ENCODE data around the gene MLLT10. TPM values are rescaled to one million over a fixed set of nuclear protein-coding genes. Genes with fewer than 3 reads are reported as not detected.
"Not testable (repeated sequence)": the region's sequence is repeated elsewhere in the genome, so short reads cannot be mapped to it uniquely, and the experiment has no call there.

The MLLT10 gene
- polyA plus RNA-seq, 3 donors, result 45.1 to 51.5 (median 47.3) TPM

DNA sequence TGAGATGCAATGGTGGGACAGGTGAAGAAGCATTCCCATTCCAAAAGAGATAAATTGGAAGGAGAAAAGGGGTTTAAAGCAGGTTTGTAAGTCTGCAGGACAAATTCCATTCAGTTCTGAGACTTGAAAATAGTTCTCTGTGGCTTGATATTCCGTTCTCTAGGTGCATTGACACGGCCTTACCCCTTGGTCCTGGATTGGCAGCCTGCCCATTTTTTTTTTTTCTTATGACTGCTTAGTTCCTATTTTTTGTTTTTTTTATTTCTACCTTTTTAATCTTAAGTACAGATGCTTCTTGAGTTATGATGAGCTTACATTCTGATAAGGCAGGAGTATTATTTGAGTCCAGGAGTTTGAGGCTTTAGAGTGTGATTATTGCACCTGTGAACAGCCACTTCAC lies 70.6 kb downstream of the MLLT10 start:
- DNase-seq (ENCODE audit: extremely low read depth in 1 of 11, low read depth in 9 of 11, low spot score in 4 of 11), result no peak

DNA sequence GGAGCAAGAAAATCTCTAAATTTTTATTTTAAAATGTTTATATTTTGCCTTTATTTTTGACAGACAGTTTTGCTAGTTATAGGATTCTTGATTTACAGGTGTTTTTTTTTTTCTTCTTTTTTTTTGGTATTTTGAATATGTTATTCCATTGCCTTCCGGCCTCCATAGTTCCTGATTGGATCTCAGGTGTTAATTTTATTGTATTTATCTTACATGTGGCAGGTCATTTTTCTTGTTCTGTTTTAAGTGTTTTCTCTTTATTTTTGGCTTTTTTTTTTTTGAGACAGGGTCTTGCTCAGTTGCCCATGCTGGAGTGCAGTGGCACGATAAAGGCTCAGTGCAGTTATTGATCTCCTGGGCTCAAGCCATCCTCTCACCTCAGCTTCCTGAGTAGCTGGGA lies 73.9 kb downstream of the MLLT10 start:
- DNase-seq (ENCODE audit: extremely low read depth in 1 of 11, low read depth in 9 of 11, low spot score in 4 of 11), result no peak

DNA sequence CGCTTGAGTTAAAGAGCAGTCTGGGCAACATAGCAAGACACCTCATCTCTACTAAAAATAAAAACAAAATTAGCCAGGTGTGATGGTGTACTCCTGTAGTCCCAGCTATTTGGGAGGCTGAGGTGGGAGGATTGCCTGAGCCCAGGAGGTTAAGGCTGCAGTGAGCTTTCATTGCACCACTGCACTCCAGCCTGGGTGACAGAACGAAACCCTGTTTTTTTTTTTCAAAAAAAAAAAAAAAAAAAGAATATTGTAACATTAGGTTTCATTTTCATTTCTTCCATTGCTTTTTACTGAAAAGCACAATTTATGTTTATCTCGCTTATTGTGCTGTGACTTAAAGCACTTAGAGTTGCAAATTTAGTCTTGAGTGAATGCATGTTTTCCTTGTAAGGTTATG lies 80.0 kb downstream of the MLLT10 start:
- DNase-seq (ENCODE audit: extremely low read depth in 1 of 11, low read depth in 9 of 11, low spot score in 4 of 11), result no peak

DNA sequence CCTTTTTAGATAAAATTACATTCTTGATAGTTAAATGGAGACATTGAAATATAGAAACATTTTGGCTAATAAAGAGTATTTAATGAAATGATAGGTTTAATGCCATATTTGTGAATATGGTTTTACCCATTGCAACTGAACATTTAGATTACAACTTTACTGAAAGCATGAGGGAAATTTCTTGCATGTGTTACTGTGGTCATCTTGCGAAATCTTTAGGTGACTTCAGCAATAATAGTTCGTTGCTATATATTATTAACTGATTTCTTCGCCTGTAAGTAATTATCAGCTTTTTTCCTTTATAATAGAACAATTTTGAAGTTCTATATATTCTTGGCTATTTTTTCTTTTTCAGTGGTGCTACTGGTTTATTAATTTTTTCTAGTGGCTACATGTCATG lies 83.2 kb downstream of the MLLT10 start:
- no peak for DNase-seq (ENCODE audit: extremely low read depth in 1 of 11, low read depth in 9 of 11, low spot score in 4 of 11)

DNA sequence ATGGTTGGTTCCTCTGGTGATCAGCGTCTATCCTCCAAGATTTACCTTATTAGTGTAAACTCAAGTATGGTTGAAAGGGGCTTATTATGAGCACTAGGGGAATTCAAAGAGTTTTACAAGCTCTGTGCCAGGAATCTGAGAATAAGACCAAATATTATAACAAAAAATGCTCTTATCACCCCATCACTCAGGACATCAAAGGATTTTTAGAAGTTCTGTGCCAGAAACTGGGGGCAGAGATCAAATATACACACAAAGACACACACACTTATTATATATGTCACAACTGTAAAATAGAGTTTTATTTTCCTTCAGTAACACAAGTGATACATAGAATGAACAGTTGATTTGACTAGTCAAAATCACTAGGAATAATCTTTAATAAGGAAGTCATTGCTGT lies 89.3 kb downstream of the MLLT10 start:
- DNase-seq (ENCODE audit: extremely low read depth in 1 of 11, low read depth in 9 of 11, low spot score in 4 of 11), result no peak

DNA sequence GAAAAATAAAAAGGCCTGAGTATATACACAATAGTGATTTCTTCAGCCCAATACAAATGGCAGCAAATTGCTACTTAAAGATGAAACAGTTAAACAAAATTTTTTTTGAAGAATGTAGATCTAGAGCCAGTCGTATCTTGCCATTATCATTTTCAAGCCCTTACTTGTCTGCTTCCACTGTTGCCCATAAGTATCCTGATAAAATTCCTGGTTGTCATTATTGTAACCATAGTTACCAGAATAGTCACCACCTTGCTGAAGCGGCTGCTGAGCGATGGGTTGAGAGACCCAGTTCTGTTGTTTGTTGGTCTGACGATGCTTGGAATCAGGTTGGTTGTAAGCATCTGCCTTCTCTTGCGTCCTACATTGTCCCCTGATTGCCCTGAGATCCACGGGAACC lies 90.4 kb downstream of the MLLT10 start:
- not testable (repeated sequence) for DNase-seq (ENCODE audit: extremely low read depth in 1 of 11, low read depth in 9 of 11, low spot score in 4 of 11)

DNA sequence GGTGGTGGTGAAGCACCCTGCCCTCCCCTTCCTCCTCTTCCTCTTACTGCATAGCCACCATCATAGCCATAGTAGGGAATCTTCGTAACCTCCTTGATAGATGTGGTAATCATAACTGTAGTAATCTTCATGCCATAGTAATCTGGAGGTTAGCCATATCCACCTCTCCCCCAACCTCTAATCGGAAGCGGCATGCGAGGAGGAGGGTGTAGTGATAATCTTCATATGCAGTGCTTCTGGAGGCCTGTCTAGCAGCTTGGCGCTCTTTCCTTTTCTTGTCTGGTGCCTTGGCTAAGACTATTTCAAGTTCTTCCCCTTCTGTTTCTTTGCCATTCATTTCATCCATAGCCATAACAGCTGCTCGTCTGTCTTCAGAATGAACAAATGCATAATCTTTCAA lies 90.9 kb downstream of the MLLT10 start:
- DNase-seq (ENCODE audit: extremely low read depth in 1 of 11, low read depth in 9 of 11, low spot score in 4 of 11), result no peak

DNA sequence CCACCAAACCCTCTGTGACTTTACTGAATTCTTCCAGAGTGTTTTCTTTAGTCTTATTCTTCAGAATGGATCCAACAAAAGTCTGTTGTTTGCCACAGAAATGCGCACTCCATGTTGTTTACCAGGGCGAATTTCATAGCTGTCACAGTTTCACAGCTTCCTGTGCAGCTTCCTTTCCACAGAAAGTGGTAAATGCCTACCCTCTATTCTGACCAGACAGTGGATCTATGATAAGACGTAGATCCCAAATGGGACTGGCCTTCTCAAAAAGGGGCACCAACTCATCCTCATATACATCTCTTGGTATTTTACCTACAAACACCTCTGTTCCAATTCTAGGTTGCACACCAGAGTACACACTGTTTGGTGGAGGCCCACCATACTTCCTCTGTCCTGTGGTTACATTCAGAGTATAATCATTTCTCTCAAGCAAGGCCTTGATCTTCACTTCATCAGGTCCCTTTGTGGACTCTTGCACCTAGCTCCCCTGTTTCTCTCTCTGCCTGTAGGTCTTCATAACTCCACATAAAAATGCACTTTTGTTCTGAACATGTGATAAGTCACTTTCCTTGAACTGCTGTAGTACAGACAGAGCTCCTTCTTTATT lies 91.7 kb downstream of the MLLT10 start:
- DNase-seq (ENCODE audit: extremely low read depth in 1 of 11, low read depth in 9 of 11, low spot score in 4 of 11), result no peak

DNA sequence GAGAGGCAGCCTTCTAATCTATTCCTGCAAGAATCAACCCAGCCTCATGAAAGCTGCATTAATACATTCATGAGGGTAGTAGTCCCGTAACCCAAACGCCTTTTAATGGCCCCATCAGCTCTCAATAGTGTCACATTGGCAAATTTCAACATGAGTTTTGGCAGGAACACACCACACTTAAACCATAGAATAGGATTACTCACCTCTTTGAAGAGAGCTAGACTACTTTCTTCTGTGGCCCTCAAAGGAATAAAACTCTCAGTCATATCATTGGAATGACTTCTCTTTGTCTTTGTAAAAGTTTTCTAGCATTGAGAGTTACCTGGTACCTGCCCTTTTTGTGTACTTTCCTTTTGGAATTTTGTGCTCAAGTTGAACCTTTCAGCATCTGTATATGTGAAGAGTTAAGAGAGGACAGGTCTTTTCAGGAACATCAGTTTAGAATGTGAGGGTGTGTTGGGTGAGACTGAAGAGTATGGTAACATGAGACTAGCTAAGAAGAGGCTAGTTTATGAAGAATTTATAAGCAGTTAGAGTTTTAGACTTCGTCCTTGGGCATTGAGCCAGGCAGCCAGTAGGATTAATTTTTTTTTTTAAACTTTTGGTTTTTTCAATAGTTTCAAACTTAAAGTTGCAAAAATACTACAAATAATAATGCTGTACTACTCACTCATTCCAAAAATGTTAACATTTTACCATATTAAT lies 92.6 kb downstream of the MLLT10 start:
- DNase-seq (ENCODE audit: extremely low read depth in 1 of 11, low read depth in 9 of 11, low spot score in 4 of 11), result no peak

DNA sequence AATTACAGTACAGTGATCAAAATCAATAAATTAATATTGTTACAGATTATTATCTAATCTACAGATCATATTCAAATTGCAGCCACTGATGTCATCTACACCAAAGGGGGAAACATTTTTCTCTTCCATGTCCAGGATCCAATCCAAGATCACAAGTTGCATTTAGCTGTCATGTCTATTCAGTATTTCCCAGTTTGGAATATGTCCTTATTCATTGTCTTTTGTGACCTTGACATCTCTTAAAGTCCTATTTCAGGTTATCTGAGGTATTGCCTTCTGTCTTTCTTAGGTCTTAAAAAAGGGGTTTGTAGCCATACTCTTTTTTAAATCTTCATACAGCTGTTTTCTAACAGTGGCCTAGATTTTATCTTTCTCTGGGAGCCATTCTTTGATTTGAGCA lies 93.3 kb downstream of the MLLT10 start:
- no peak for DNase-seq (ENCODE audit: extremely low read depth in 1 of 11, low read depth in 9 of 11, low spot score in 4 of 11)

DNA sequence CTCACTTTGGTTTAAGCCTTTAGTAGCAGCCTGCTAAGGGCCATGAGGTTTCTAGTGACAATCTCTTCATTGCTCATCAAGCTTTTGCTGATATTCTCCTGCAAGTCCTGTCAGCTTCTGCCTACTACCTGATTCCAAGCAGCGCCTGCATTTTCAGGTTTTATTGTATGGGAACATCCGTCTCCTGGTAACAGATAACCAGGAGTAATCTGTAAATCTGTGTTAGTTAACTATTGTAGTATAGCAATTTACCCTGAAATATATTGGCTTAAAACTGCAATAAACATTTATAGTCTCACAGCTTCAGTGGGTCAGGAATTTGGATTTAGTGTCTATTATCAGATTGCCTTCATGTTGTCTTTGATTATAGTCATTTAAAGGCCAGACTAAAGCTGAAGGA lies 94.0 kb downstream of the MLLT10 start:
- no peak for DNase-seq (ENCODE audit: extremely low read depth in 1 of 11, low read depth in 9 of 11, low spot score in 4 of 11)

DNA sequence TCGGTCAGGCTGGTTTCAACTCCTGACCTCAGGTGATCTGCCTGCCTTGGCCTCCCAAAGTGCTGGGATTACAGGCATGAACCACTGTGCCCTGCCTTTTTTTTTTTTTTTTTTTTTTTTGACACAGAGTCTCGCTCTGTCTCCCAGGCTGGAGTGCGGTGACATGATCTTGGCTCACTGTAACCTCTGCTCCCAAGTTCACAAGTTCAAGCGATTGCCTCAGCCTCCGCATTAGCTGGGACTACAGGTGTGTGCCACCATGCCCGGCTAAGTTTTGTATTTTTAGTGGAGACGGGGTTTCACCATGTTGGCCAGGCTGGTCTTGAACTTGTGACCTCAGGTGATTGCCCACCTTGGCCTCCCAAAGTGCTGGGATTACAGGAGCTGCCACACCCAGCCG lies 94.6 kb downstream of the MLLT10 start:
- DNase-seq (ENCODE audit: extremely low read depth in 1 of 11, low read depth in 9 of 11, low spot score in 4 of 11), result not testable (repeated sequence)

DNA sequence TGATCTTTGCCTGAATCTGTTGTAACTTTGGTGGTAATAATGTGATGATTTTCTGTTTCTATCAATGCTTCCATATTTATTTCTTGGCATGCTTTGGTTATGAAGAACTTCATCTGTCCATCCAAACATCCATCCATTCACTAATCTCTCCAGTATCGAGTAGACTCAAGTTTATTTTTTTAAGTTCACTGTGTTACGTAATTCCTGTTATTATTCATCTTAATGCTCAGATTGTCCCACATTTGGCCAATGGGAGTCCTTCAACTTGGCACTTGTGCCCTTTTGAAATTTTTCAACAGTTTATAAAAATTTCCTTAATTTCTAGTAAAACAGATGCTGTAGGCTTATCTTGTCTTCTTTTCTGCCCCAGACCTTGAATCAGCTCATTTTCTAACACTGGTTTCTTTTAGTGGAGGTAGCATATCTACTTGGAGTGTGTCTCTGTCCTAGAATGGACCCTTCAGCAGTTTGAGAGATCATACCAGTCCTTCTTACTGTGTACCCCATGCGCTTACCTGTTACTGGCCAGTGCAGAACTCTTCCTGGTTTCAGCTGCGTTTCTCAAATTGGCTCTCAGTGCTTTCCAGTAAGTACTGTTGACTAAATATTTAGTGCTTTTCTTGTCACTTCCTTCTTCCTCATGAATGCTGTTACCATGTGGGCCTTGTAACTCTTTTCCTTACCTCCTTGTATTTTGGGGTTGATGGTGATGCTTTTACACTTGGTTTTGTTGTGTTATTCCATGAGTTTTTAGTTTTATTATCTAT lies 100.8 kb downstream of the MLLT10 start:
- DNase-seq (ENCODE audit: extremely low read depth in 1 of 11, low read depth in 9 of 11, low spot score in 4 of 11), result no peak

DNA sequence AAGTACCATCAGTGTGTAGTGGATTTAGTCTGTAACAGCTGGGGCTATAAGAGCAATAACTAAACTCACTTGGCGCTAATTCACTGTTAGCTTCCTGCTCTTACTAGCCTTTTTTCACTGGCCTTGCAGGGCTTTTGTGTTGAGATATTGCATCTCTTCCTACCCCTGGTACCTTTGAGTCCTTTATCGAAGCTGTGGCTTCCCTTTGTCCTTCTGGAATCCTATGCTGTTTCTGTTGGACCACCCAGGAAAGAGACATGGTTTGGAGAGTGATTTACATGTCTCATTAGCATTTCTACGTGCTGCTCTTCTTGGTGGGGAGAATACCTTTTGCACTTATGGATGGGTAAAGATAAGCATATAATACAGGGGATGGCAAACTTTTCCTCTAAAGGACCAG lies 103.8 kb downstream of the MLLT10 start:
- no peak for DNase-seq (ENCODE audit: extremely low read depth in 1 of 11, low read depth in 9 of 11, low spot score in 4 of 11)

DNA sequence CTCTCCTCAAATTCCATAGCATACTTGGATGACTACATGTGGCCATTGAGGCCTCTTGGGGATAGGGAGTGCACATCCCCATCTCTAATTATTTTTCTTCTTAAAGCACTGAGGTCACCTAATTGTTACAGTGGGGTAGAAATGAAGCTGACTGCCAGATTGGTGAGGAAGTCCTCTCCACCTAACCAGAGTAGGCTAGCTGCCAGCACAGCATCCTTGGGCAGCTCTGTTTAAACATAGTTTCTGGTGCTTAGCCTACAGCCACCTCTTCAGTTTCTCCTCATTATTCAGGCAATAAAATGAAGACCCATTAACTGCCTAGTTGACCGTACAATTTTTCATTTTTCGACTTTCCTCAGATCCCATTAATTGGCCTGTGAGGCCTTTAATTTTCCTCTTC lies 104.6 kb downstream of the MLLT10 start:
- DNase-seq (ENCODE audit: extremely low read depth in 1 of 11, low read depth in 9 of 11, low spot score in 4 of 11), result no peak

DNA sequence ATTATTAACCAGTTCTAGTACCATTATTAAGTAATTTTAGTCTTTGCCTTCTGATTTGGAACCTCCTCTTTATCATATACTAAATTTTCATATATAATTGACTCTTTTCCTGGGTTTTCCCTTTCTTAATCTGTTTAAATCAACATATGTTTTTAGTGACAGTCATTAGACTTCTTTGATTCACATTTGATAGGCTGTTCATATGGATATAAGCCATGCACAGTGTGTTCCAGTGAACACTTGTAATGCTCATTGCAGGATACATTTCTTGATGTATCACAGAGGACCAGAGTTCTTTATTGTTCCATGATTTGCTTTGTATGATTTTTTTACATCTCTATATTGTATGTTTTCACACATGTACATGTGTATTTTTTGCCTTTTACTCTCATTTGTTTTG lies 114.0 kb downstream of the MLLT10 start:
- no peak for DNase-seq (ENCODE audit: extremely low read depth in 1 of 11, low read depth in 9 of 11, low spot score in 4 of 11)

DNA sequence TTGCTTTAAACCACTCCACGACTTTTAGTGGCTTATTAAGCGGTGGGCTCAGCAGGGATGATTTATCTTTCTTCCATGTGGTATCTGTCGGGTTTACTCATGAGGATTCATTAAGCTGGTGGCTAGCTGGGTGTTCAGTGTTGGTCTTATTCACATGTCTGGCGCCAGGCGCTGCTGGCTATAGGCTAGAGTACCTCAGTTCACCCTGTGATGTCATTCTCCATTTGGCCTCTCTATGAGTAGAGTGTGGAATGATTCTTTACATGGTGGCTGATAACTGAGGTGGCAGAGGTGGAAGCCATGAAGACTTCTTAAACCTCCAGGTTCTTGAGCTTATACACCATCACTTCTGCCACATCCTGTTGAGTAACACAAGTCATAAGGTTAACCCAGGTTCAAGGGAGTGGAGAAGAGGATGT lies 115.4 kb downstream of the MLLT10 start:
- DNase-seq (ENCODE audit: extremely low read depth in 1 of 11, low read depth in 9 of 11, low spot score in 4 of 11), result no peak

DNA sequence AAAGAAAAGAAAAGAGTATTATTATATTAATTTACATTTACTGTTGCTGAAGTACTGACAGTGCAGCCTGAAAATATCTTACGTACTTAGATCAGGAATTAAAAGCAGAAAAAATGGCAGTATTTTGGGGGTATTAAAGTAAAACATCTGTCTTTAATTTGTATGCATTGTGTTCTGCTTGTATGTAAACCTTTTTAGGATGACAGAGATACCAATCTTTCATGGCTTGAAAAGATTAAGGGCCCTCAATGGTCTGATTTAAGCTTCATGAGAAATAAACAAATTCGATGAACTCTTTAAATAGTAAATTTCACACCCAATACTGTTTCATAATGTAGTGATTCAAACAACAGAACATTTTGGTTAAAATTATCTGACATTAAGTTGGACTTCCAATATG lies 116.3 kb downstream of the MLLT10 start:
- no peak for DNase-seq (ENCODE audit: extremely low read depth in 1 of 11, low read depth in 9 of 11, low spot score in 4 of 11)

DNA sequence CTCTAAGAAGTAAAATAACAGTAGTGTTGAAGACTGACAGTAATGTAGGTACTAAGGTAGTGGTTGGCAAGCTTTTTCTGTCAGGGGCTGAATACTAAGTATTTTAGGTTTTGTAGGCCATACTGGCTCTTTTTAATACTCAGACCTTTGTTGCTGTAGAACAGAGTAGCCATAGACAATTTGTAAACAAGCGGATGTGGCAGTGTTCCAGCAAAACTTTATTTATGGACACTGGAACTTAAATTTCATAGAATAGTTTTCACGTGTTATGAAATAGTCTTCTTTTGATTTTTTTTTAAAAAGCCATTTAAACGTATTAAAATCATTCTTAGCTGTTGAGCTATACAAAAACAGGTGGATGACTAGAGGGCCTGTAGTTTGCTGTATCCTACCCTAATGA lies 121.2 kb downstream of the MLLT10 start:
- DNase-seq (ENCODE audit: extremely low read depth in 1 of 11, low read depth in 9 of 11, low spot score in 4 of 11), result no peak

DNA sequence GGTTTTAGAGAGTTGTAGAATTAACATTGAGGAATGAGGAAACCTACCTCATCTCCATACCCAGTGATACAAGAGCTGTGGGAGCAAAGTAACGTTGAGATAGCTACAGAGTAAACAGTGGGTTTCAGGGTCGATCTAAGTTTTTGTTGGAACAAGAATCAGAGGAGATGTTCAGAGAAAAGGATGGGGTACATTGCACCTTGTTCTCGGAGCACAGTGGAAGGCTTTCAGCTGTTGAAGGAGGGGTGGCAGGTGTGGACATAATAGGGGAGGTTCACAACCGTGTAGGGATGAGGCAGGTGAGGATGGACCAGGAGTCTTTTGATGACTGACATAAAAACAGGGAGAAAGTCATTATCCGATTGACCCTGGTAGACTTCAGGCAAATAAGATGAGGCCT lies 121.7 kb downstream of the MLLT10 start:
- no peak for DNase-seq (ENCODE audit: extremely low read depth in 1 of 11, low read depth in 9 of 11, low spot score in 4 of 11)
